Keratinocyte (primary cell): ENCODE data around the gene OSGEP. TPM values are rescaled to one million over a fixed set of nuclear protein-coding genes. Genes with fewer than 3 reads are reported as not detected.
"Not testable (repeated sequence)": the region's sequence is repeated elsewhere in the genome, so short reads cannot be mapped to it uniquely, and the experiment has no call there.

ENCODE experiments used
- DNase-seq: peaks from one replicate; pipeline ENCODE4 v3.0.0-alpha.2; 2011; ENCODE audit warnings: low read depth, missing footprints, low spot score
- FAIRE-seq: peaks from 2 replicates; lab custom pipeline; 2011; peaks lifted over from hg19 to GRCh38; lab: Jason Lieb, UNC
- H2AFZ ChIP-seq: 2 replicates; pipeline ENCODE4 v1.6.0; 2012; ENCODE audit warnings: low read length, control low read depth, inconsistent platforms; ENCODE audit not compliant: control insufficient read depth
- H3K27ac ChIP-seq: 2 replicates; pipeline ENCODE4 v1.5.1; 2011; ENCODE audit warnings: low read length; ENCODE audit not compliant: control insufficient read depth, insufficient read depth
- H3K27me3 ChIP-seq: 3 replicates; pipeline ENCODE4 v1.6.0; 2011; ENCODE audit warnings: low read length; ENCODE audit not compliant: control insufficient read depth, insufficient read depth; ENCODE audit errors: extremely low read depth
- H3K36me3 ChIP-seq, 2 experiments: 2 replicates in 1 of 2; 3 replicates in 1 of 2; pipeline ENCODE4 v1.5.1; 2011; ENCODE audit warnings: low read length in 2 of 2, mild to moderate bottlenecking in 1 of 2; ENCODE audit not compliant: control insufficient read depth in 2 of 2, insufficient read depth in 2 of 2; ENCODE audit errors: extremely low read depth in 1 of 2
- H3K4me1 ChIP-seq: 3 replicates; pipeline ENCODE4 v1.5.1; 2011; ENCODE audit warnings: low read length; ENCODE audit not compliant: control insufficient read depth, insufficient read depth; ENCODE audit errors: extremely low read depth
- H3K4me2 ChIP-seq: 3 replicates; pipeline ENCODE4 v1.6.0; 2011; ENCODE audit warnings: low read depth, low read length; ENCODE audit not compliant: control insufficient read depth, insufficient read depth; ENCODE audit errors: extremely low read depth
- H3K4me3 ChIP-seq, 3 experiments: fragments of 200-600 bp in 1 of 3; sonication (generic) in 1 of 3; 2 replicates in 2 of 3; 3 replicates in 1 of 3; pipeline ENCODE4 v1.5.1; 2011 to 2016; ENCODE audit warnings: low read length in 3 of 3, mild to moderate bottlenecking in 3 of 3, control low read depth in 2 of 3, inconsistent platforms in 1 of 3, low read depth in 1 of 3, mixed read lengths in 1 of 3, mixed run types in 1 of 3, moderate library complexity in 1 of 3; ENCODE audit not compliant: control insufficient read depth in 2 of 3, insufficient read depth in 2 of 3; ENCODE audit errors: extremely low read depth in 1 of 3
- H3K79me2 ChIP-seq: 2 replicates; pipeline ENCODE4 v1.6.0; 2012; ENCODE audit warnings: low read length; ENCODE audit not compliant: control insufficient read depth, insufficient read depth
- H3K9ac ChIP-seq: 3 replicates; pipeline ENCODE4 v1.6.0; 2011; ENCODE audit warnings: low read length; ENCODE audit not compliant: control insufficient read depth, insufficient read depth; ENCODE audit errors: extremely low read depth
- H3K9me1 ChIP-seq: 3 replicates; pipeline ENCODE4 v1.6.0; 2011; ENCODE audit warnings: low read length; ENCODE audit not compliant: control insufficient read depth, insufficient read depth; ENCODE audit errors: extremely low read depth
- H3K9me3 ChIP-seq: 2 replicates; pipeline ENCODE4 v1.5.1; 2012; ENCODE audit warnings: low read depth, low read length; ENCODE audit not compliant: control insufficient read depth
- H4K20me1 ChIP-seq: 3 replicates; pipeline ENCODE4 v1.6.0; 2011; ENCODE audit warnings: low read length; ENCODE audit not compliant: control insufficient read depth, insufficient read depth; ENCODE audit errors: extremely low read depth
- EZH2 ChIP-seq: IDR thresholded peaks from one replicate; pipeline ENCODE4 v1.6.1; 2012; ENCODE audit warnings: inconsistent platforms, mild to moderate bottlenecking, low read length, moderate library complexity
- dilution Hi-C: fragments of 300-500 bp; cut with MboI; formaldehyde crosslinking; loops from one replicate; pipeline ENCODE4 v1.7.0; 2020; ENCODE audit warnings: low sequenced_read_pairs; ENCODE audit not compliant: extremely low pct_ligation_motif_present
- polyA plus RNA-seq, 5 experiments: library from polyadenylated mRNA; depleted of rRNA in 3 of 5; stranded (reverse) in 3 of 5; stranded (forward) in 1 of 5; unstranded in 1 of 5; fragments of >200 nt; gene quantifications; 1 replicate in 1 of 5; 2 replicates in 3 of 5; 3 replicates in 1 of 5; pipeline versions ENCODE4 v1.2.1 to v1.2.3, GENCODE V29; 2011 to 2012; ENCODE audit warnings: missing spikeins in 2 of 5, low read depth in 1 of 5, low replicate concordance in 1 of 5
- TF ChIP-seq, protein P1 (sequence below), 3 experiments: IDR thresholded peaks in 1 of 3; conservative IDR thresholded peaks in 1 of 3; optimal IDR thresholded peaks in 1 of 3; 2 replicates in 2 of 3; 3 replicates in 1 of 3; pipeline versions ENCODE3 to v1.5.1; 2011; ENCODE audit warnings: low read length in 3 of 3, mild to moderate bottlenecking in 3 of 3, moderate library complexity in 2 of 3, control low read depth in 1 of 3, inconsistent platforms in 1 of 3; ENCODE audit not compliant: insufficient read depth in 2 of 3; ENCODE audit errors: extremely low read depth in 1 of 3

OSGEP gene
- polyA plus RNA-seq, 1 donor (not counting 4 experiments of a cell fraction or from before 2014, with no cell fraction given) = 34.5 TPM

DNA sequence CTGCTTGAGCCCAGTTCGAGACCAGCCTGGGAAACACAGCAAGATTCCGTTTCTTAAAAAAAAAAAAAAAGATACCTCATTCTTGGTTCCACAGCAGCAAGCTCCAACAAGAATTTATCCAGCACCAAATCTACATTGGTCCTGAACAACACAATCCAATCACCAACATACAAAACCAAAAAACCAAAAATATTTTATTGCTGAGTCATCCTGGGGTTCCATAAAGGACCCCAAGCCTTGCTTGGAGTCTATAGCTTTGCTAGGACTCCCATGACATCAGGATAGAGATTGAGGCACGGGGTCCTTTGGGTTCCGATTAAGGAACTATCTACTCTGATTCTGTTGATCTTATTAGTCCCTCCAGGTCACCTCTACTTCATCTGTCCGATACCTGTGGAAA is 7.7 kb downstream of the OSGEP start:
- H3K9me3 ChIP-seq = no peaks in the 10 kb centered on the region
- dilution Hi-C loops = no loop called here
- H3K9ac ChIP-seq = no peak overlapping the region
- peaks cover 11 to 14% of the 10 kb centered on the region in 2 experiments for H3K36me3 ChIP-seq
- no peaks in the 10 kb centered on the region for H4K20me1 ChIP-seq
- no peak overlapping the region for H3K27ac ChIP-seq
- H3K27me3 ChIP-seq = no peaks in the 10 kb centered on the region
- H3K4me3 ChIP-seq = no peak overlapping the region
- H3K4me1 ChIP-seq = no peaks in the 10 kb centered on the region
- H3K79me2 ChIP-seq = no peaks in the 10 kb centered on the region
- H2AFZ ChIP-seq = no peak overlapping the region
- FAIRE-seq = no peak
- TF ChIP-seq EZH2 = no peak
- TF ChIP-seq, protein P1, sequence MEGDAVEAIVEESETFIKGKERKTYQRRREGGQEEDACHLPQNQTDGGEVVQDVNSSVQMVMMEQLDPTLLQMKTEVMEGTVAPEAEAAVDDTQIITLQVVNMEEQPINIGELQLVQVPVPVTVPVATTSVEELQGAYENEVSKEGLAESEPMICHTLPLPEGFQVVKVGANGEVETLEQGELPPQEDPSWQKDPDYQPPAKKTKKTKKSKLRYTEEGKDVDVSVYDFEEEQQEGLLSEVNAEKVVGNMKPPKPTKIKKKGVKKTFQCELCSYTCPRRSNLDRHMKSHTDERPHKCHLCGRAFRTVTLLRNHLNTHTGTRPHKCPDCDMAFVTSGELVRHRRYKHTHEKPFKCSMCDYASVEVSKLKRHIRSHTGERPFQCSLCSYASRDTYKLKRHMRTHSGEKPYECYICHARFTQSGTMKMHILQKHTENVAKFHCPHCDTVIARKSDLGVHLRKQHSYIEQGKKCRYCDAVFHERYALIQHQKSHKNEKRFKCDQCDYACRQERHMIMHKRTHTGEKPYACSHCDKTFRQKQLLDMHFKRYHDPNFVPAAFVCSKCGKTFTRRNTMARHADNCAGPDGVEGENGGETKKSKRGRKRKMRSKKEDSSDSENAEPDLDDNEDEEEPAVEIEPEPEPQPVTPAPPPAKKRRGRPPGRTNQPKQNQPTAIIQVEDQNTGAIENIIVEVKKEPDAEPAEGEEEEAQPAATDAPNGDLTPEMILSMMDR (optimal IDR thresholded peaks at IDR 0.05 in 1 of 3, IDR thresholded peaks at IDR 0.05 in 1 of 3, conservative IDR thresholded peaks at IDR 0.05 in 1 of 3; ENCODE audit: extremely low read depth in 1 of 3, insufficient read depth in 2 of 3, low read length in 3 of 3) = no peak
- no peaks in the 10 kb centered on the region for H3K9me1 ChIP-seq
- DNase-seq = no peak
- H3K4me2 ChIP-seq = no peak overlapping the region

DNA sequence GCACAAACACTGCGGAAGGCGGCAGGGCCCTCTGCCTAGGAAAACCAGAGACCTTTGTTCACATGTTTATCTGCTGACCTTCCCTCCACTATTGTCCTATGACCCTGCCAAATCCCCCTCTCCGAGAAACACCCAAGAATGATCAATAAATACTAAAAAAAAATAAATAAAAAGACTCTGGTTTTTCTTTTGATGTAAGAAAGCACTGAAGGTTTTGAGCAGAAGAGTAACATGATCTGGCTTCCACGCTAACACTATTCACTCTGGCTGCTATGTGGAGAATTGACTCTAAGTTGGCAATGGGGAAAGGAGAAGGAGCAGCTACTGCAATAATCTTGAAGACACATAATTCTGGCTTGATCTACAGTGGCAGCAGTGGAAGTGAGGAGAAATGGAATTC is 11.0 kb downstream of the OSGEP start:
- H3K9me1 ChIP-seq, H3K9ac ChIP-seq, dilution Hi-C loops, H2AFZ ChIP-seq, FAIRE-seq, H3K4me3 ChIP-seq, H3K9me3 ChIP-seq, H3K79me2 ChIP-seq, H4K20me1 ChIP-seq, H3K4me2 ChIP-seq, H3K27ac ChIP-seq, H3K27me3 ChIP-seq, DNase-seq, H3K4me1 ChIP-seq: not testable (repeated sequence)
- peaks cover 10 to 11% of the 10 kb centered on the region in 2 experiments for H3K36me3 ChIP-seq

DNA sequence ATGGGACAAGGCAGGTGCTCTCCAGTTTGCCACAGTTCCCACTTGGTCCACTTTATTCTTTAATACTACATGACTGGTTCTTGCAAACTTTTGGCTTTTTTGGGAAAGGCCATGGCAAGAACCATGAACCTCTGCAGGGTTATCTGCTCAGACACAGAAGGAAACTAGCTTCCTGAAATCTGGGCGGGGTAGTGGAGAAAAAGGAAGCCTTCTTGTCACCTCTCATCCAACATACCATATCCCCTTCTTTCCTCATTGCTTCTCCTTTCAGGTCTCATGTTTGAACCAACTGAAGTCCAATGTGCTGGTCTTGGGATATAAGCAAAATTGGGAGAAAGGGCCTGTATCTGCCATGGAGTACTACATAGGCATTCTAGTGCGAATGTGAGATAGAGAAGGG is 13.2 kb downstream of the OSGEP start:
- no peak overlapping the region for H2AFZ ChIP-seq
- no peak overlapping the region for H3K27ac ChIP-seq
- dilution Hi-C loops = no loop called here
- no peak overlapping the region for H3K4me2 ChIP-seq
- no peaks in the 10 kb centered on the region for H3K27me3 ChIP-seq
- H3K9me3 ChIP-seq = no peaks in the 10 kb centered on the region
- H3K79me2 ChIP-seq = no peaks in the 10 kb centered on the region
- H3K9ac ChIP-seq = no peak overlapping the region
- TF ChIP-seq EZH2 = no peak
- TF ChIP-seq, protein P1 (optimal IDR thresholded peaks at IDR 0.05 in 1 of 3, IDR thresholded peaks at IDR 0.05 in 1 of 3, conservative IDR thresholded peaks at IDR 0.05 in 1 of 3; ENCODE audit: extremely low read depth in 1 of 3, insufficient read depth in 2 of 3, low read length in 3 of 3) = no peak
- no peak overlapping the region for H3K4me3 ChIP-seq
- no peak for DNase-seq
- H3K4me1 ChIP-seq = no peaks in the 10 kb centered on the region
- no peaks in the 10 kb centered on the region for H4K20me1 ChIP-seq
- peaks cover 0 to 5% of the 10 kb centered on the region in 2 experiments for H3K36me3 ChIP-seq
- no peaks in the 10 kb centered on the region for H3K9me1 ChIP-seq
- FAIRE-seq = no peak
